ENCODE measurements around the gene VAV1.
A peak's percentile ranks its signal among the peaks of the same experiment; 100 is the strongest.
"Not testable (repeated sequence)": the region's sequence is repeated elsewhere in the genome, so short reads cannot be mapped to it uniquely, and the experiment has no call there.

VAV1 gene

DNA sequence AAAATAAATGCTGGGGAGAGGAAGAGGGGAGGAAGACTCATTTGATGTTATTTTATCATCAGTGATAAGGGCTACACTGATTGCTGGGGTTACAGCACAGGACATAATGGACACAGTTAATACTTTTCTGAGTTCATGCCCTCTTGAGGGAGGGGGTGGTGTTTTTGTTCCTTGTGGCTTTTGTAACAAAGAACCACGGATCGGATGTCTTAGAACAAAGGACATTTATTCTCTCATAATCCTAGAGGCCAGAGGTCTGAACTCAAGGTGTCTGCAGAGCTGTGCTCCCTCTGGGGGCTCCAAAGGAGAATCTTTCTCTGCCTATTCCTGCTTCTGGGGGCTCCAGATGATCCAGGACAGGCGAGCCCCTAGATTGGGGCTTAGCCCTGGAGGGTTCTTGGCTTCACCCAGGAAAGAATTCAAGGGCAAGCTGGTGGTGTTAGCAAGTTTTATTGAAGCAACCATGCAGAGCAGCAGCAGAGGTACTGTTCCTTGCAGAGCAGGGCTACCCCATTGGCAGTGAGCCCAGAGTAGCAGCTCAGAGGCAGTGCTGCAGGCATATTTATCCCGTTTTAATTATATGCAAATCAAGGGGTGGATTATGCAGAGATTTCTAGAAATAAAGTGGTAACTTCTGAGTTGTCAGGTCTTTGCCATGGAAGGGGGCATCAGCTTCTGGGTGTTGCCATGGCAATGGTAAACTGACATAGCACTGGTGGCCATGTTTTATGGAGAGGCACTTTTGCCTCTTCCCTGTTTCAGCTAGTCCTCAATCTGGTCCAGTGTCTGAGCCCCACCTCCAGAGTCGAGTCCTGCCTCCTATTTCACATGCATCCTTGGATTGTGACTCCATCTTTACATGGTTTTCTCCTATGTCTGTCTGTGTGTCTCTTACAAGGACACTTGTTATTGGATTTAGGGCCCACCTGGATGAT is 18.0 kb downstream of the VAV1 start:
- no peak for DNase-seq

DNA sequence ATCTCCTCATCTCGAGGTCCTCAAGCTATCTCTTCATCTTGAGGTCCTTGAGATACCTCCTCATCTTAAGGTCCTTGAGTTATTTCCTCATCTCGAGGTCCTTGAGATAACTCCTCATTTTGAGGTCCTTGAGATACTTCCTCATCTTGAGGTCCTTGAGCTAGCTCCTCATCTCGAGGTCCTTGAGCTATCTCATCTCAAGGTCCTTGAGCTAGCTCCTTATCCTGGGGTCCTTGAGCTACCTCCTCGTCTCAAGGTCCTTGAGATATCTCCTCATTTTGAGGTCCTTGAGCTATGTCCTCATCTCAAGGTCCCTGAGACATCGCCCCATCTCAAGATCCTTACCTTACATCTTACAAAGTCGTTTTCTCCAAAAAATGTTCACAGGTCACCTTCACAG is 18.7 kb downstream of the VAV1 start:
- DNase-seq = no peak

DNA sequence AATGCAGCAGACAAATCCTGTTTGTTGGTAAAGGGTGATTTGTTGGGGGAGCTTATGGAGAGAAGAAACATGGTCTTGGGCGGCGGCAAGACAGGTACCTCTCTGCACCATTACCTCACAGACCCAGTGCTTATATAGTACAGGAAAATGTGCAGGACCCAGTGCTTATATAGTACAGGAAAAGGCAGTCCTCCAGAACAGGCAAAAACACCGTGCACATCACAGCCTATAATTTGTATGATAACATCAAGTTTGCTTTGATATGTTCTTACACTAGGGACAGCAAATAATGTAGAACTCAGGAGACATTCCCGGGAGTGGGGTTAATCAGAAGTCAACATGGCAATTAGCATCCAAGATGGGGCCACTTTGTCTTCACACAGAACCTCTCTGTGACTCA is 20.9 kb downstream of the VAV1 start:
- DNase-seq = no peak

DNA sequence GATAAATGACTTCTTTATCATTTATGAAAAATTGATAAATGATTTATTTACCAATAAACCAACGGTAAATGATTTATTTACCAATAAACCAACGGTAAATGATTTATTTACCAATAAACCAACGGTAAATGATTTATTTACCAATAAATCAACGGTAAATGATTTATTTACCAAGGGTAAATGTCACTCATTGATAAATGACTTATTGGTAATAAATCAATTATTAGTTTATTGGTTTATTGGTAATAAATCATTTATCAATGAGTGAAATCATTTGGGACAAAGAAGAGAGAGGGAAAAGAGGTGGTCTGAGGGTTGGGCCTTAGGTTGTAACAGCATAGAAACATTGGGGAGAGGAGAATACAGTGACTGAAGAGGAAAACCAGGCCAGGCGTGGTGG is 21.5 kb downstream of the VAV1 start:
- DNase-seq = no peak

DNA sequence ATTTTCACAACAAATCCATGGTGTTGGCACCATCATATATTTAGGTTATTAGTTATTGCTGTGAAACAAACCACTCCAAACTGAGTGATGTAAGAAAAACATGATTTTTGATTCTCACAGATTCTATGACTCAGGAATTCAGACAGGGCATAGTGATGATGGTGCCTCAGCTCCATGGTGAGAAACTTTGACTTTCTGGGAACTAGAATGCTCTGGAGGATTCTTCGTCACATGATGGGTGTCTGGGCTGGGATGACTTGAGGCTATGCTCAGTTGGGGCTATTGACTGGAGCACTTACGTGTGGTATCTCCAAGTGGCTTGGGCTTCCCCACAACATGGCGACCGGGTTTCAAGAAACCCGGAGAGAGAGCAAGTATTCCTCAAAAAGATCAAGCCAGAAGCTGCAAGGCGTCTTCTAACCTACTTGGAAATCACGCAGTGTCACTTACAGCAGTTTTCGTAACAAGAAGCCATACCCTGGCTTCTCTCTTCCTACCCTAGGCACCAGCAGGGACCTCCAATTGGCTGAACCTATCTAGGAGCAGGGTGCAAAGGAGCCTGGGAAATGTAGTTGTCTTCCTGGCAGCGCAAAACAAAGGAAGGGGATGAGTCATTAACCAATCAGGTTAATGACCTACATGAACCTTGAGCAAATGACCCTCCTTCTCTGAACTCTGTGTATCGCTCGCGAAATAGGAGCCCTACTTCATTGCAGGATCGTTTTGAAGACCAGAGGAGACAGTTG is 22.4 kb downstream of the VAV1 start:
- DNase-seq = no peak

GRCh38 chr19:6796278-6796677 is 23.8 kb downstream of the VAV1 start:
- no peak for DNase-seq

GRCh38 chr19:6797646-6798045 is 25.1 kb downstream of the VAV1 start:
- no peak for DNase-seq

- DNase-seq = not testable (repeated sequence)
Measured at GRCh38 chr19:6800160-6800790, 27.8 kb downstream of the VAV1 start.

DNA sequence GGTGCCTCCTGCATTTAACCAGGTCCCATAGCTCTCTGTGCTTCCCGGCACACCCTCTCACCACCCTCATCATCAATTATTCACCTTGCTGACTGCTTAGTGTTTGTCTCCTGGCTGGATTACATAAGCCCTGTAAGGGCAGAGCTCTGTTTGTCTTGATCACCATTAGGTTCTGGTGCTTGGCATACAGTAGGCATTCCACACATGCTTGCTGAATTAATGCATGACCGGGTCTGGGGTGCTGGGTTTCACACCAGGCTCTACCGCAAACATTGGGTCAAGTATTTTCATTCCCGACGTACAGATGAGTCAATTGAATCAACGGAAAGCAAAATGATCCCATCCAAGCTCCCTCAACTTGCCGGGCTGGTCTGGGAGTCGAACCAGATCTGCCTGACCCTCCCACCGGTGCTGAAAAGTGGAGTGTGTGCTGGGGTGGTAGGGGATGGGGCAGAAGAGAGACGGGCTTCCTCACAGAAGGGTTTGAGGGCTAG is 28.5 kb downstream of the VAV1 start:
- DNase-seq = no peak

DNA sequence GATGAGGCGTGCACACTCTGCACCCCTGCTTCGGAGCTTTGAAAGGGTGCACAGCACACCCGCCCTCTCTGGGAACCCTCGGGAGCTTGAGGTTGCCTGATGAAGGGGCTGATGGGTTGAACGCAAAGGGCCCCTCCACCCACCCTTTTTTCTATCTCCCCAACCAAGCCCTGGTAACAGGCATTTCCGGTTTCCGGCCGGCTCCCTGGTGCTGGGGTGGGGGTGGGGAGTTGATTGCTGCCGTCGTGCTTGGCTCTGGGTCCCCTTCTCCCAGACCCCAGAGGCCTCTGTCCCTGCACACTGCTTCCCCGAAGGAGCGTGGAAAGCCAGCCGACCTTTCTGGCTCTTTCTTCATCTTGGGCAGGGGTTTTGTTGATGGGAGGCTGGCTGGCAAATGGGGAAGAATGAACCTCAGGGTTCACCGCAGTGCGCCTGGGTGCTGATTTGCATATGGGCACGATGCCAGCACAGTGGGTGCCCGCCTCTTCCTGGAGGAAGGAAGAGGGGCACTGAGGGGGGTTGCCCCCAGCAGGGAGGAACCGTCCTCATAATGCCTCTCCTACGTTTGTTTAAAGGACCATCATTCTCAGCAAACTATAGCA is 29.1 kb downstream of the VAV1 start:
- peak; percentile 62 for DNase-seq

- peak; percentile 40 for DNase-seq
Measured at GRCh38 chr19:6802336-6803035, 30.0 kb downstream of the VAV1 start.

- no peak for DNase-seq
Measured at GRCh38 chr19:6803036-6803404, 30.5 kb downstream of the VAV1 start.

GRCh38 chr19:6806488-6806887 is 34.0 kb downstream of the VAV1 start:
- no peak for DNase-seq

GRCh38 chr19:6807291-6807690 is 34.8 kb downstream of the VAV1 start:
- no peak for DNase-seq

DNA sequence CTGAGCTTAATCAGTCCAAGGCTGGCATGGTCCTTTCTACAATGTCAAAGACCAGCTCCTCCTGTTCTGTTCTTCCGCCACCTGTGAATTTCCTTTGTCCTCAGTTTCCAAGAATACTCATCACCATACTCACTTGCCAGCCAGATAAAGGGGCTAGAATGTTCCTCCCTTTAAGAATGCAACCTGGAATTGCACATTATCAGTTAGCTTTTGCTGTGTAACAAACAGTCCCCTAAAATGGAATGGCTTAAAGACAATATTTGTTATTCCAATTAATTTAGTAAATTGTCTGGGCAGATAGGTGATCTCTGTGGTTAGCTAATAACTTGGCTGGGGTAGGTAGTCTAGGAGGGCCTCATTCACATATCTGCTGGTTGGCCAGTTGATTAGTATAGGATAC is 36.0 kb downstream of the VAV1 start:
- DNase-seq = no peak

- DNase-seq = no peak
Measured at GRCh38 chr19:6809262-6809661, 36.8 kb downstream of the VAV1 start.

GRCh38 chr19:6811378-6811777 is 38.9 kb downstream of the VAV1 start:
- no peak for DNase-seq

- no peak for DNase-seq
Measured at GRCh38 chr19:6811906-6812305, 39.4 kb downstream of the VAV1 start.

DNA sequence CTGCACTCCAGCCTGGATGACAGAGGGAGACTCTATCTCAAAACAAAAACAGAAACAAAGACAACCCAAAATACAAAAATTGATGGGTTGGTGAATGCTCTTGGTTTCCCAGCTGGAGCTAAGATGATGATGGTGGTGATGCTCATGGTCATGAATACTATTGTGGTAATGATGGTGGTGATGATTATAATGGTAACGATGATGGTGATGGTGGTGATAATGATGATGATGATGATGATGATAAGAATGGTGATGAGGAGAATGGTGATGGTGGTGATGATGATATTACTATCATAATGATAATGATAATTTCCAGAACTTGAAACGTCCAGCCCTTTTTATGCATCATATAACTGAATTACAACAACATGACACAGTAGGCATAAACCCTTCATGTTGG is 40.1 kb downstream of the VAV1 start:
- no peak for DNase-seq

- DNase-seq = no peak
Measured at GRCh38 chr19:6813659-6814058, 41.2 kb downstream of the VAV1 start.

- no peak for DNase-seq
Measured at GRCh38 chr19:6817179-6817578, 44.7 kb downstream of the VAV1 start.

DNA sequence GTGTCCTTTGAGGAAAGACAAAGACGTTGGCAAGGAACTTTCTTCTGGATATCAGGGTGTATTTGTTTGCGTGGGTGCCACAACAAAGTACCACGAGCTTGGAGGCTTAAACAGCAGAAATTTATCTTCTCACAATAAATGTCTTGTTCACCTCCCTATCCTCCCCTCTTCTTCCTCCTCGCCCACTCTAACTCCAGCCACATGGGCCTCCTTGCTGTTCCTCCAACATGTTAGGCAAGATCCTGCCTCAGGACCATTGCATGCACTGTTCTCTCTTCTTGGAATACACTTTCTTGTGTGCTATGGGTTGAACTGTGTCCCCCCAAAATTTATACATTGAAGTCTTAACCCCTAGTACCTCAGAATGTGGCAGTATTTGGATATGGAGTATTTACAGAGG is 45.7 kb downstream of the VAV1 start:
- DNase-seq = no peak

GRCh38 chr19:6819323-6819722 is 46.8 kb downstream of the VAV1 start:
- DNase-seq = no peak
